HG03039 (cell line): Measurements from ENCODE around the gene CSF3.

ENCODE experiments used
- ATAC-seq: cut with Tn5 transposase; IDR thresholded peaks from one replicate; pipeline ENCODE4 v1.9.1; 2021; ENCODE audit warnings: mild to moderate bottlenecking, moderate library complexity; ENCODE audit not compliant: unreplicated experiment

Gene CSF3

DNA sequence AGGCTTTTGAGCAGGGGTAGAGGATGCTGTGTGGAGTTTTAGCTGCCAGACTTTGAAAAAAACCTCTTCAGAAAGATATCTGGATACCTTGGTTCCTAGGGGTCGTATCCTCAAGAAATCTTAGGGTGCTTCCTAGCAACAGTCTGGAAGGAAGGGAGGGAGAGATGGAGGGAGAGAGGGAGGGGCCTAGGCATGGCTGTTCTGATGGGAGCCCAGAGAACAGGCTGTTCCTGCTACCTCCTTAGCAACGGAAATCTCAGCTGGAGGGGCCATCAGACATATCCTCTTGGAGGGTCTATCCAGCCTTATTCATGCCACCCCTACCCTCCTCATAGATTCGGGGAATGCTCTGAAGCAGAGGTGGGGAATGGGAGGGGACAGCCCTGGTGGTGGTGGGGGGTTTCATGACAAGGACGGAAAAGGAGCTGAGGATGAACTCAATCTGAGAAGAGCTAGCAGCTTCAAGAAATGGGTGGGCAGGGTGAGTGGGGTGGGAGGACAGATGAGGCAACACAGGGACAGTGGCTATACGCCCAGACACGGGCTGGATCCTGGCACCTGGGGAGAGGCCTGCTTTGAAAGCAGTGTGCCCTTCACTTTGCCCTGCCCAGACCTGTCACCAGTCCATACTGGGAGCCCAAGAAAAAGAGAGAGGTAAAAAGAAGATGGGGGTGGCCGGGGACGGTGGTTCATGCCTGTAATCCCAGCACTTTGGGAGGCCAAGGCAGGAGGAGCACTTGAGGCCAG lies 44.7 kb downstream of the CSF3 start:
- no peak for ATAC-seq

- ATAC-seq, result no peak
Measured at GRCh38 chr17:40060887-40061608, 45.8 kb downstream of the CSF3 start.

GRCh38 chr17:40061609-40062038 lies 46.4 kb downstream of the CSF3 start:
- ATAC-seq, result no peak

DNA sequence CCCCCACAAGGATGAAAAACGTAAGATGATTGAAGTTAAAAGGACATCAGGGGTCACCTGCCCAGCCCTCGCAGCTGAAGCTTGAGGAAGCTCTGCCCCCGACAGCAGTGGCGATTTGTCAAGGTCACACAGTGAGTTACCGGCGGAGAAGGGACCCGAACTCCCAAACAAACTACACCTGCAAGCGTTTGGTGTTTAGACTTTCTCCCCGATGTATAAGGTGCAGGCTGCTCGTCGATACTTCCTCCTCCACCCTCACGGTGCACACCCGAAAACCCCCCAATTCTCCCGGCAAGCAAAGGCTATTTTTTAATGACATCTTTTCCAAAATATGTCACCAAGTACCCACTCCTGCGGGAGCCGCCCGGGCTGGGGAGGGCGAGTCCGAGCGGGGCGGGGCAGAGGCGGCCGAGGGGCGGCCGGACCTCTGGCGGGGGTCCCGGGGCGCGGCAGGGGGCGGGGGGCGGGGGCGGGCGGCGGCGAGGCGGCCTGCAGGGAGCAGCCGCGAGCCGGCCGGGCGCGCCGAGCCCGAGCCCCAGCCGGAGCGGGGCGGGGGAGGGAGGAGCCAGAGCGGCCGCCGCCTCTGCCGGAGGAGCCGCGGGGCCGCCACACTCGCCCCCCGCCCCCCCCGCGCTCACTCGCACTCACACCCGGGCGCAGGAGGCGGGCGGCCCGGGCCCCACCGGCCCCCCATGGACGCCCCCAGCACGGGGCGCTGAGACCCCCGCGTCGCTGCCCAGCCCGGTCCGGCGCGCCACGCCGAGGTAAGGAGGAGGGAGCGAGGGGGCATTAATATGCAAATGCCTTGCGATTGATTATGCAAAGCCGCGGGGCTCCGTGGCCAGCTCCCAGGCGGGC lies 47.3 kb downstream of the CSF3 start, which contains the start of gene THRA:
TSS of gene THRA (plus strand) at position 637 of the 858 bp plus-strand sequence. CDS start 11,524 bp downstream, outside the sequence.
- ATAC-seq, result no peak

GRCh38 chr17:40063187-40063771 lies 48.0 kb downstream of the CSF3 start:
- ATAC-seq, result no peak

DNA sequence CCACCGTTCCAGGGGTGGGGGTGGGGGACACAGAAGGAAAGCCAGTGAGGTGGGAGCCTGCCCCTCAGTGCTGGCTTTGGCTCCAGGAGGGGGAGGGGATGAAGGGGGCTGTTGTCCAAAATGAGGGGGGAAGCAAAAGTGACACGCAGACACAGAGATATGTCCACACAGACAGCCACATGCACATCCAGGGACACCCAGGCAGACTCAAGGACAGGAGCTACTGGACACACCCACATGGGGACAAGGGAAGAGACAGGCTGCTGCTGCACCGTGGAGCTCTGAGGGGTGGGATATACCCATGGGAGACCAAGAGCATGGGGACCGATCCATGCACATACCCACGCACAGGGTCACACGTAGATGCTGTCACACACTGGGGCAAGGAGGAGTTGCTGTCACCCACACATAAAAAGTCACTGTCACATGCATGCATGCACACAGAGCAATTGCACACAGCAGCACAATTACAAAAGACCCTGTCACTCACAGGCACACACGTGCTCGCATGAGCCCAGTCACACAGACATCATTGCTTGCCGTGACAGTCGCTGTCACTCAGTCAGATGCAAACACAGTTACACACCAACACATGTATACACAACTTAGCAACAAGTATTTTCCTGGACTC lies 48.8 kb downstream of the CSF3 start:
- no peak for ATAC-seq

DNA sequence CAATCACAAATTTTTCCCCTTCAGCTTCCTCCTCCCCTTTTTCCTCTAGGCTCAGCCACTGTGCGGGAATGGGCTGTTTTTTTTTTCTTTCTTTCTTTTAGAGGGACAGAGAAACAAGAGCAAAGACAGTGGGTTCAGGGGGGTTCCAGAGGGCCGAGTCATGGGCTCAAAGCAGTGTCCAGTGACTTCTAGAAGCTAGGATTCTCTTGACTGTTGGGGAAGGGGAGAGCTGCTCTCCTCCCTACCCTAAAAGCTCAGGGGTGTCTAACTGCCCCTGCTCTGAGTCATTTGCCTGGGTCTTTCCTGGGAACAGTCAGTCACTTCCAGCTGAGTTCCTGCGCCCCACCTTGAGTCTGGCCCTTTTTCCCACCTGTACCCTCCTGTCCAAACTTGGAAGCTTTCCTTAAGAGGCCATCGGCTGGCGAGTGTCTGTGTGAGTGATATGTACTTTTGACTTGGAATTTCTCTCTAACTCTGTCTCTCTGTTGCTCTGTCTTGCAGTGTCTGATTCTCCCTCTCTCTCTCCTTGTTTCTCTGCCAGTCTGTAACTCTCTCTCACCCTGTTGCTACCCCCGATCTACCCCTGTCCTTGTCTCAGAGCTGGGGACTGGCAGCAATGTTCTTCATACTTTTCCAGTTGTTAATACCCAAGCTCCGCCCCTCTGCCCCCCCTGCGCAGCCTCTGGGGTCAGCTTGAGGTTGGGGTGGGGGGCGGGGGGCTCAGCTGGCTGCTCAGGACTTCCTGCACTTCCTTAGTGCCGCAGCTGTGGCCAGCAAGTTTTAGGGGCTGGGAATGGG lies 49.9 kb downstream of the CSF3 start:
- ATAC-seq, result no peak

DNA sequence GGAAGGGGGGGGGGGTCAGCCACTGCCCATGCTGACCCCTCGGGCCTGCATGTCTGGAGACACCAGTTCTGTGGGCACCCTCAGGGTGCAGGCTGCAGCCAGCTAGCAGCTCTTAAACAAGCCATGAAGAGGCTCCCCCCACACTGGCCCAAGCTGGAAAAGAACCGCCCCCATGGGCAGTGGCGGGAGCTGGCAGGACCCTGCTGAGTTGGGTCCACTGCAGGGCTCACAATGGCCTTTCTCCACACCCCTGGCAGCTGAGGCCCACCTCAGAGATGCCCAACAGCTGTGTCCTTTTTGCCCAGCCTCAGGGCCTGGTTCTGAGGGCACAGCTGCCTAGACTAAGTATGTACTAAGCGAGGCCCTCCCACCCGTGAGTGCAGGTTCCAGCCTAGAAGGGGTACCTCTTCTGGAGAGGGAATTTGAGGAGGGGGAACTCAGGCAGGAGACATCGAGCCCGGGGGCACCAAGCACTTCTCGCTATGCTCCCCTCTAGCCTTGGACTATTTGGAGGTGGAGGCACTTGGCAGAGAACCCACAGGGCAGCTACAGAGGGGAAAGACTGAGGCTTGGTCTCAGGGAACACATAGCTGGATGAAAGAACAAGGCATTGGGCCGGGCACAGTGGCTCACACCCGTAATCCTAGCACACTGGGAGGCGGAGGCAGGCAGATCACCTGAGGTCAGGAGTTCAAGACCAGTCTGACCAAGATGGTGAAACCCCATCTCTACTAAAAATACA lies 50.7 kb downstream of the CSF3 start:
- no peak for ATAC-seq
